Erythroblast (primary cell): ENCODE results near the gene OOSP4B.
"Not testable (repeated sequence)": the region's sequence is repeated elsewhere in the genome, so short reads cannot be mapped to it uniquely, and the experiment has no call there.

Source experiments
- DNase-seq, 2 experiments: peaks; one replicate each; lab custom pipeline; 2025; lab: John Stamatoyannopoulos, UW
- GATA1 ChIP-seq: IDR thresholded peaks from 2 replicates; pipeline ENCODE4 v1.6.1; 2011; ENCODE audit warnings: low read depth, mild to moderate bottlenecking, control low read depth, low read length, moderate library complexity
- POLR2A ChIP-seq: IDR thresholded peaks from 2 replicates; pipeline ENCODE4 v1.6.1; 2011; ENCODE audit warnings: mild to moderate bottlenecking, low read length

OOSP4B gene

GRCh38 chr11:60029015-60029632, 12.1 kb downstream of the OOSP4B start:
- DNase-seq: no peak
- TF ChIP-seq POLR2A (no peak), GATA1 (no peak)

GRCh38 chr11:60040109-60040508, 23.1 kb downstream of the OOSP4B start, which contains the start of gene OOSP2:
OOSP2 (plus strand) TSS chr11:60040409; CDS start chr11:60040460, 51 bp downstream.
- no peak for TF ChIP-seq POLR2A
- no peak for TF ChIP-seq GATA1
- DNase-seq: no peak

GRCh38 chr11:60050422-60050821, 33.4 kb downstream of the OOSP4B start:
- not testable (repeated sequence) for DNase-seq

- not testable (repeated sequence) for DNase-seq
Measured at GRCh38 chr11:60050839-60051238, 33.9 kb downstream of the OOSP4B start.

GRCh38 chr11:60056349-60056969, 39.5 kb downstream of the OOSP4B start, which contains the start of gene MS4A3:
MS4A3 (plus strand) TSS chr11:60056665; CDS start chr11:60061161, 4,496 bp downstream.
- no peak for TF ChIP-seq POLR2A
- peak; percentile 12 to 19 for DNase-seq

GRCh38 chr11:60059052-60059451, 42.1 kb downstream of the OOSP4B start:
- TF ChIP-seq POLR2A (no peak), GATA1 (no peak)
- no peak for DNase-seq

GRCh38 chr11:60059521-60060240, 42.7 kb downstream of the OOSP4B start:
- TF ChIP-seq GATA1 (no peak), POLR2A (no peak)
- no peak for DNase-seq

GRCh38 chr11:60064111-60064510, 47.1 kb downstream of the OOSP4B start:
- TF ChIP-seq GATA1 (no peak), POLR2A (no peak)
- DNase-seq: no peak

- no peak for TF ChIP-seq GATA1
- TF ChIP-seq POLR2A: no peak
- DNase-seq: no peak
Measured at GRCh38 chr11:60065801-60066200, 48.8 kb downstream of the OOSP4B start.

GRCh38 chr11:60069450-60069849, 52.5 kb downstream of the OOSP4B start:
- no peak for TF ChIP-seq POLR2A
- no peak for DNase-seq

- DNase-seq: not testable (repeated sequence)
Measured at GRCh38 chr11:60071644-60072043, 54.7 kb downstream of the OOSP4B start.

GRCh38 chr11:60077216-60077817, 60.3 kb downstream of the OOSP4B start:
- TF ChIP-seq GATA1 (no peak), POLR2A (no peak)
- no peak for DNase-seq

GRCh38 chr11:60077981-60078380, 61.0 kb downstream of the OOSP4B start:
- DNase-seq: no peak
- TF ChIP-seq POLR2A (no peak), GATA1 (no peak)

GRCh38 chr11:60078745-60079144, 61.8 kb downstream of the OOSP4B start:
- TF ChIP-seq GATA1: no peak
- no peak for TF ChIP-seq POLR2A

More at GRCh38 chr11:60078745-60079144, 61.8 kb downstream of the OOSP4B start:
- DNase-seq: peak; percentile 9 to 49
